Colonic mucosa (tissue), 4 donors: Measurements from ENCODE around the gene WDFY3. TPM values are rescaled to one million over a fixed set of nuclear protein-coding genes. Genes with fewer than 3 reads are reported as not detected.

Experiments used
- DNase-seq: peaks from one replicate; pipeline ENCODE4 v3.0.0-alpha.2; 2020
- H3K27ac ChIP-seq: fragments of 200-600 bp; one replicate; pipeline ENCODE4 v1.8.0; 2021
- H3K27me3 ChIP-seq: fragments of 200-600 bp; one replicate; pipeline ENCODE4 v1.8.0; 2021
- H3K36me3 ChIP-seq: fragments of 200-600 bp; one replicate; pipeline ENCODE4 v1.8.0; 2021
- H3K4me1 ChIP-seq: fragments of 200-600 bp; one replicate; pipeline ENCODE4 v1.8.0; 2021; ENCODE audit warnings: mild to moderate bottlenecking
- H3K4me3 ChIP-seq: fragments of 200-600 bp; one replicate; pipeline ENCODE4 v1.8.0; 2021
- H3K9ac ChIP-seq, 2 donors: one replicate each; pipeline ENCODE4 v1.7.0; 2013; ENCODE audit warnings: control low read depth in 2 of 2, low read depth in 2 of 2, low read length in 2 of 2
- H3K9me3 ChIP-seq: fragments of 200-600 bp; one replicate; pipeline ENCODE4 v1.8.0; 2021
- CTCF ChIP-seq: fragments of 200-600 bp; IDR thresholded peaks from one replicate; pipeline ENCODE4 v1.8.0; 2022; ENCODE audit warnings: antibody characterized with exemption, mild to moderate bottlenecking
- intact Hi-C: fragments of 100-400 bp; cut with DNase I; formaldehyde crosslinking; loops from one replicate; pipeline ENCODE4 v1.14.1; 2022
- total RNA-seq, 2 donors: library from RNA; stranded (reverse); fragmentation: NEBNext Ultra II Directional in 1 of 2; extraction: Animal tissue kit (Norgen Biotek cat#: 25700) in 1 of 2; gene quantifications; one replicate each; pipeline ENCODE4 v1.2.1, GENCODE V29; 2021
- donor health status: healthy.
- donor health status: DM: no; HTN: no; CAD: no.
- donor health status: DM: no; HTN: no; CAD: no.

The WDFY3 gene
- total RNA-seq, 2 donors from 2014 or later, result 46.3 to 50.8 TPM

- DNase-seq, result no peak
- no peak overlapping the region for H3K27ac ChIP-seq
- no peaks in the 10 kb centered on the region for H3K36me3 ChIP-seq
- H3K9ac ChIP-seq, result no peak overlapping the region
- intact Hi-C loops, result no loop called here
- no peaks in the 10 kb centered on the region for H3K27me3 ChIP-seq
- no peak for TF ChIP-seq CTCF
- H3K4me1 ChIP-seq, result no peaks in the 10 kb centered on the region
- no peaks in the 10 kb centered on the region for H3K9me3 ChIP-seq
- no peak overlapping the region for H3K4me3 ChIP-seq
Observed at GRCh38 chr4:84878090-84878489, 88.4 kb downstream of the WDFY3 start.

- TF ChIP-seq CTCF, result no peak
- Histone ChIP-seq H3K4me3 (no peak overlapping the region), H3K9ac (no peak overlapping the region), H3K9me3 (no peaks in the 10 kb centered on the region), H3K36me3 (no peaks in the 10 kb centered on the region), H3K27ac (no peak overlapping the region), H3K27me3 (no peaks in the 10 kb centered on the region), H3K4me1 (no peaks in the 10 kb centered on the region)
- DNase-seq, result no peak
- intact Hi-C loops, result no loop called here
Observed at GRCh38 chr4:84877051-84877833, 89.2 kb downstream of the WDFY3 start.

DNA sequence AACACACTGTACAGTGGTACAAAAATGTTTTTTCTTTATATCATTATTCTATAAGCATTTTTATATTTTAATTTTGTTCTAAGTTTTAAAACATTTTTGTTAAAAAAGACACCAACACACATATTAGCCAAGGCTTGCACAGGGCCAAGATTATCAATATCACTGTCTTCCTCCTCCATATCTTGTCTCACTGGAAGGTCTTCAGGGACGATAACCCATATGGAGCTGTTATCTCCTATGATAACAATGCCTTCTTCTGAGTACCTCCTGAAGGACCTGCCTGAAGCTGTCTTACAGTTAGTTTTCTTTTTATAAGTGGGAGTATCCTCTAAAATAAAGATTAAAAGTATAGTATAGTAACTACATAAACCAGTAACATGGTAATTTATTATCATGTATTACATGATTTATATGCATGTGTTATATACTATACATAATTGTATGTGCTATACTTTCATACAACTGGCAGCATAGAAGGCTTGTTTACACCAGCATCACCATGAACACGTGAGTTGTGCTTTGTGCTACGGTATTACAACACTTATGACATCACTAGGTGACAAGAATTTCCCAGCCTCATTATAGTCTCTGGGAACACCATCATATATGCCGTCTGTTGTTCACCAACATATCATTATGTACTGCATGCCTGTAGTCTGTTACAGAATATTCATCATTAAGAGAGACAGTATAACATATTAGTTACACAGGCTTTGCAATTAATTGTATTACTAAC, 90.7 kb downstream of the WDFY3 start:
- DNase-seq, result no peak
- Histone ChIP-seq H3K27ac (no peak overlapping the region), H3K27me3 (no peaks in the 10 kb centered on the region), H3K4me1 (no peaks in the 10 kb centered on the region), H3K4me3 (no peak overlapping the region), H3K9me3 (no peaks in the 10 kb centered on the region), H3K36me3 (no peaks in the 10 kb centered on the region), H3K9ac (no peak overlapping the region)
- intact Hi-C loops, result no loop called here
- TF ChIP-seq CTCF, result no peak

GRCh38 chr4:84874619-84875018, 91.9 kb downstream of the WDFY3 start:
- no peaks in the 10 kb centered on the region for H3K4me1 ChIP-seq
- no peaks in the 10 kb centered on the region for H3K36me3 ChIP-seq
- TF ChIP-seq CTCF, result no peak
- H3K27me3 ChIP-seq, result no peaks in the 10 kb centered on the region
- H3K4me3 ChIP-seq, result no peak overlapping the region
- no peak overlapping the region for H3K27ac ChIP-seq
- H3K9me3 ChIP-seq, result no peaks in the 10 kb centered on the region
- no peak overlapping the region for H3K9ac ChIP-seq
- intact Hi-C loops, result no loop called here
- no peak for DNase-seq

- no peak overlapping the region for H3K27ac ChIP-seq
- intact Hi-C loops, result no loop called here
- no peaks in the 10 kb centered on the region for H3K27me3 ChIP-seq
- no peaks in the 10 kb centered on the region for H3K4me1 ChIP-seq
- no peak overlapping the region for H3K4me3 ChIP-seq
- H3K9ac ChIP-seq, result no peak overlapping the region
- H3K36me3 ChIP-seq, result no peaks in the 10 kb centered on the region
- no peak for TF ChIP-seq CTCF
- no peaks in the 10 kb centered on the region for H3K9me3 ChIP-seq
- DNase-seq, result no peak
Observed at GRCh38 chr4:84870398-84871163, 95.9 kb downstream of the WDFY3 start.
